Activated T-cell treated with anti-CD3 and anti-CD28 coated beads for 4 hours (primary cell): ENCODE results near the gene IL21.
"Not testable (repeated sequence)": the region's sequence is repeated elsewhere in the genome, so short reads cannot be mapped to it uniquely, and the experiment has no call there.

Experiments used
- DNase-seq: peaks from one replicate; pipeline ENCODE4 v3.0.0-alpha.2; 2020

Gene IL21

GRCh38 chr4:122576261-122577188, 44.3 kb downstream of the IL21 start:
- DNase-seq: peak; percentile 32

- DNase-seq: not testable (repeated sequence)
Measured at GRCh38 chr4:122574347-122574746, 46.5 kb downstream of the IL21 start.

GRCh38 chr4:122562449-122562848, 58.4 kb downstream of the IL21 start:
- DNase-seq: no peak
